ENCODE data around the gene PTH2R. TPM values are rescaled to one million over a fixed set of nuclear protein-coding genes. Genes with fewer than 3 reads are reported as not detected.

PTH2R gene
- total RNA-seq, 1 experiment from 2014 or later = 0.10 TPM

DNA sequence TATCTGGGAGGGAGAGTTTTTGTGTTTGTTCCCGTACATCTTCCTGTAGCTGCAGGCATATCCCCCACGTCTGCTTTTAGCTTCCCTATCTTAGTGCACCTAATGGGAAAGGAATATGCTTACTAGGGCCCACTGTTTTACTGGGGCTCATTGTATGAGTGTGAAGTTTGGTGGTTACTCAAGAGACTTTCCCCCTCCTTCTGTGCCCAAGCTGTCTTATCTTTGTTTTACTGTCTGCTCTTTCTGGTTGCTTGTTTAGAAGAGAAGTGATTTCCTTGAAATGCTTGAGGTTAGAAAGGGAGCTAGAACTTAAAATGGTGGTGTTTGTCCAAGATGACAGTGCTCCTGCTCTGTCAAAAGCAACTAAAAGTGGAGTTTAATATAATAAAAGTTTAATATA is 7.3 kb downstream of the PTH2R start:
- TF ChIP-seq TCF7L2 (IDR thresholded peaks at IDR 0.05; ENCODE audit: low read depth, low read length) = no peak
- TF ChIP-seq SIN3A (IDR thresholded peaks at IDR 0.05; ENCODE audit: borderline replicate concordance, insufficient read depth, low read depth, low read length) = no peak
- TF ChIP-seq REST (IDR thresholded peaks at IDR 0.05; ENCODE audit: insufficient read depth in 1 of 2, low read depth in 2 of 2, low read length in 1 of 2) = no peak
- no peak for TF ChIP-seq POLR2AphosphoS5 (IDR thresholded peaks at IDR 0.05; ENCODE audit: low read depth, low read length)
- TF ChIP-seq, protein P1, sequence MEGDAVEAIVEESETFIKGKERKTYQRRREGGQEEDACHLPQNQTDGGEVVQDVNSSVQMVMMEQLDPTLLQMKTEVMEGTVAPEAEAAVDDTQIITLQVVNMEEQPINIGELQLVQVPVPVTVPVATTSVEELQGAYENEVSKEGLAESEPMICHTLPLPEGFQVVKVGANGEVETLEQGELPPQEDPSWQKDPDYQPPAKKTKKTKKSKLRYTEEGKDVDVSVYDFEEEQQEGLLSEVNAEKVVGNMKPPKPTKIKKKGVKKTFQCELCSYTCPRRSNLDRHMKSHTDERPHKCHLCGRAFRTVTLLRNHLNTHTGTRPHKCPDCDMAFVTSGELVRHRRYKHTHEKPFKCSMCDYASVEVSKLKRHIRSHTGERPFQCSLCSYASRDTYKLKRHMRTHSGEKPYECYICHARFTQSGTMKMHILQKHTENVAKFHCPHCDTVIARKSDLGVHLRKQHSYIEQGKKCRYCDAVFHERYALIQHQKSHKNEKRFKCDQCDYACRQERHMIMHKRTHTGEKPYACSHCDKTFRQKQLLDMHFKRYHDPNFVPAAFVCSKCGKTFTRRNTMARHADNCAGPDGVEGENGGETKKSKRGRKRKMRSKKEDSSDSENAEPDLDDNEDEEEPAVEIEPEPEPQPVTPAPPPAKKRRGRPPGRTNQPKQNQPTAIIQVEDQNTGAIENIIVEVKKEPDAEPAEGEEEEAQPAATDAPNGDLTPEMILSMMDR (IDR thresholded peaks at IDR 0.05) = no peak
- Histone ChIP-seq H3K4me1 (ENCODE audit: control insufficient read depth, insufficient read depth, low read length) (no peaks in the 10 kb centered on the region), H3K9me3 (ENCODE audit: control insufficient read depth, insufficient read depth, low read depth, low read length) (no peaks in the 10 kb centered on the region), H3K36me3 (ENCODE audit: control insufficient read depth, insufficient read depth, low read length) (no peaks in the 10 kb centered on the region), H3K4me3 (ENCODE audit: low read depth in 2 of 2, low read length in 2 of 2) (no peak overlapping the region), H3K27ac (ENCODE audit: low read length) (no peak overlapping the region), H3K27me3 (ENCODE audit: control insufficient read depth, insufficient read depth, low read length) (peaks cover 7% of the 10 kb centered on the region)
- DNase-seq (ENCODE audit: low read depth, low spot score) = no peak
- ChIA-PET CTCF (no interaction called here), POLR2A (no interaction called here)
- intact Hi-C loops (cut with micrococcal nuclease; ENCODE audit: unreplicated experiment) = no loop called here
- in situ Hi-C loops (cut with HindIII; ENCODE audit: low pct_unique_long_range_greater_than_20kb, low sequenced_read_pairs) = no loop called here
- ATAC-seq = no peak
- BruUV-seq (replicated peaks) = no TSS peak

DNA sequence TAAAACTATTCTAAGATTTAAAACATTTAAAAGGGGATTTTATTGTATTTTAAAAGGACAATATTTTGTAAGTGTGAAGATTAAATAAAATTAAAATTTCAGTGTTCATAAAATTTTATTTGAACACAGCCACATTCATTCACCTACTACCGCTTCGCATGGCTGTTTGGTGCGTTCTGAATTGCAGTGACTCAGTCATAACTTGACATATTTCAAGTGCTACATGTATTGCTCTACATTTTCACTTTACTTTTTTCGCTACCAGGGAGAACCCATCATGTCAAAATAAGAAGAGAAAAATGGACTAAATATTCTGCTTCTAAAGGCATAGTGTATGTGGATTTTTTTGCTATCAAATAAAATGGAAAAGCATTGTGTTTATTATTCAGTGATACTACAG is 8.7 kb downstream of the PTH2R start:
- Histone ChIP-seq H3K36me3 (ENCODE audit: control insufficient read depth, insufficient read depth, low read length) (no peaks in the 10 kb centered on the region), H3K27ac (ENCODE audit: low read length) (no peak overlapping the region), H3K4me3 (ENCODE audit: low read depth in 2 of 2, low read length in 2 of 2) (no peak overlapping the region), H3K27me3 (ENCODE audit: control insufficient read depth, insufficient read depth, low read length) (no peaks in the 10 kb centered on the region), H3K9me3 (ENCODE audit: control insufficient read depth, insufficient read depth, low read depth, low read length) (no peaks in the 10 kb centered on the region), H3K4me1 (ENCODE audit: control insufficient read depth, insufficient read depth, low read length) (no peaks in the 10 kb centered on the region)
- in situ Hi-C loops (cut with HindIII; ENCODE audit: low pct_unique_long_range_greater_than_20kb, low sequenced_read_pairs) = no loop called here
- DNase-seq (ENCODE audit: low read depth, low spot score) = no peak
- TF ChIP-seq, protein P1 (IDR thresholded peaks at IDR 0.05) = no peak
- TF ChIP-seq TCF7L2 (IDR thresholded peaks at IDR 0.05; ENCODE audit: low read depth, low read length) = no peak
- TF ChIP-seq POLR2AphosphoS5 (IDR thresholded peaks at IDR 0.05; ENCODE audit: low read depth, low read length) = no peak
- TF ChIP-seq REST (IDR thresholded peaks at IDR 0.05; ENCODE audit: insufficient read depth in 1 of 2, low read depth in 2 of 2, low read length in 1 of 2) = no peak
- TF ChIP-seq SIN3A (IDR thresholded peaks at IDR 0.05; ENCODE audit: borderline replicate concordance, insufficient read depth, low read depth, low read length) = no peak
- CTCF ChIA-PET = no interaction called here
- POLR2A ChIA-PET = no interaction called here
- BruUV-seq (replicated peaks) = no TSS peak
- intact Hi-C loops (cut with micrococcal nuclease; ENCODE audit: unreplicated experiment) = no loop called here
- ATAC-seq = no peak

All from Panc1 (cell line).